NOMO-1 treated with dmso at 0.1 percent for 144 hours (cell line): Measurements from ENCODE around the gene C1QL1.

Experiments used
- DNase-seq: peaks from one replicate; lab custom pipeline; 2025; ENCODE audit not compliant: unreplicated experiment; lab: John Stamatoyannopoulos, UW

Gene C1QL1

GRCh38 chr17:44915862-44916780 is 52.0 kb downstream of the C1QL1 start:
- no peak for DNase-seq

- no peak for DNase-seq
These were observed 52.8 kb downstream of the C1QL1 start, which contains the start of gene GFAP for GRCh38 chr17:44915321-44915726. Gene GFAP (minus strand): TSS chr17:44915500. CDS start chr17:44915486, 14 bp downstream.

GRCh38 chr17:44914698-44915271 is 53.3 kb downstream of the C1QL1 start:
- no peak for DNase-seq

GRCh38 chr17:44914148-44914547 is 54.0 kb downstream of the C1QL1 start:
- no peak for DNase-seq

DNA sequence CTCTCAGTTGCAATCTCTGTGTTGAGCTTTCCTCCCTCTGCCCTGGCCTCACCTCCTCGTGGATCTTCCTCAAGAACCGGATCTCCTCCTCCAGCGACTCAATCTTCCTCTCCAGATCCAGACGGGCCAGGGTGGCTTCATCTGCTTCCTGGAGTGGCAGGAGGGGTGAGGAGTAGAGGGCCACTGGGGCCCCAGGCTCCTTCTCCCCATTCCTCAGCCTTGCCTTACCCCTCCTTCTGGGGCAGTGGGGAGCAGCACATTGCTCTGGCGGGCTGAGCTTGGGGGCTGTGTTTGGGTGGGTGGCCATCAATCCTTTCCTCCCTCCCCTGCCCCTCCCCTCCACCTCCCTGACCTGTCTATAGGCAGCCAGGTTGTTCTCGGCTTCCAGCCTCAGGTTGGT is 54.4 kb downstream of the C1QL1 start:
- DNase-seq: no peak

GRCh38 chr17:44912763-44913544 is 55.1 kb downstream of the C1QL1 start:
- DNase-seq: no peak

DNA sequence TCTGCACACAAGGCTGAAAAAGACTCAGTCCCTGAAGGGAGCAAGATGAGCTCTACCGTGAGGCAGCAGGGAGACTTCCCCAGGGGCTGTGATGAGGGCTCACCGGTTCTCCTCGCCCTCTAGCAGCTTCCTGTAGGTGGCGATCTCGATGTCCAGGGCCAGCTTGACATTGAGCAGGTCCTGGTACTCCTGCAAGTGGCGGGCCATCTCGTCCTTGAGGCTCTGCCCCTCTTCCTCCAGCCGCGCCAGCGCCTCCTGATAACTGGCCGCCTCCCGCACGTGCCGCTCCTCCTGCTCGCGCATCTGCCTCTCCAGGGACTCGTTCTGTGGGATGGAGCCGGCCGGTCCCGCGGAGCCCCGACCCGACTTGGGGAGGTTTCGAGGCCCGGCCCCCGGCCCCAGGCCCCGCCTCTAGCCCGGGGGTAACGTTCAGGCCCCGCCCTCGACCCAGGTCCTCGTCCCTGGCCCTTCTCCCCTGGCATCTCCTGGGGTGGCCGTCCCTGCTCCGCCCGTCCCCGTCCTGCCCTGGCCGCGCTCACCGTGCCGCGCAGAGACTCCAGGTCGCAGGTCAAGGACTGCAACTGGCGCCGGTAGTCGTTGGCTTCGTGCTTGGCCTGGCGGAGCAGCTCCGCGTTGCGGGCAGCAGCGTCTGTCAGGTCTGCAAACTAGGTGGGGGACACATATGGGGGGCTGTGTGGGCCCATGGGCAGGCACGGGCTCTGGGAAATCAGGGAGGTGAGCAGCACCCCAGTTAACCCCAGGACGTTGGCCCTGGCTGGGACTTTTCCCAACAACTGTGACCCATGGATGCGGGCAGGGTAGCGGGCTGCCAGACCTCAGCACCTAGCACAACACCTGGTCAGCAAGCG is 56.7 kb downstream of the C1QL1 start:
- no peak for DNase-seq

DNA sequence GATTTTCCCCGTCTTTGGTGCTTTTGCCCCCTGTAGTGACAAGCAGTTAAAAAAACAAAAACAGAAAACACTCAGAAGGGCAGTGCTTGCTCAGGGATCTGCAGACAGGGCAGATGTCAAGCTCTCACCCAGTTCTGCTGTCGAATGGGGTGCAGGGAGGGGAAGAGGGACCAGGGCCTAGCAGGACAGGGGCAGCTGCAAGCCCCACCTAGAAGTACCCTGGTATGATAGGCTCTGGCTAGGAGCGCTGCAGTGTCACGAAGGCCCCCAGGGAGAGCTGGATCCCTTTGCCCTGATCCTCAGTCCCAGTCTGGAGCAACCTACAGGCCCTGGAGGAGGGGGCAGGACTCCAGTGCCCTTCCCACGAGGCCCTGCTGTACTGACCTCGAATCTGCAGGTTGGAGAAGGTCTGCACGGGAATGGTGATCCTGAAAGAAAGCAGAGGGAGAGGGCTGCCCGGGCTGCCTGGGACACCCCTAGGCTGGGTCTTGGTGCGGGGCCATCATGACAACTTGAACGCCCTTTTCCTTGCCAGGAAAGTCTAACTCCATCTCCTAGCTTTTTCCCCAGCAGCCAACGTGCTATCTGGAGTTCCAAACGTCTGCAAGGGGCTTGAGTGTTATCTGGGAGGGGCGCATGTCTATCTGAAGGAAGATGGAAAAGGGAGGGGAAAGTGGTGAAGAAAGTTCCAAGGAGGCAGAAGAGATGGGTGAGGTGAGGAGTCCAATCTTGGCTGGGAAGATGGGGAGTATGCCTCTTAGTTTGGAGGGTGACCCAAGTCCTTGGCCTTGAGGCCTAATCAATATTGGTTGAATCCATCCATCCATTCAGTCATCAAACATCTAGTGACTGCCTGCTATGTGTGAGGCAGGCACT is 57.6 kb downstream of the C1QL1 start:
- no peak for DNase-seq
